Urothelium cell line (cell line): ENCODE measurements around the gene PHPT1.
"Not testable (repeated sequence)": the region's sequence is repeated elsewhere in the genome, so short reads cannot be mapped to it uniquely, and the experiment has no call there.

Experiments
- DNase-seq: peaks from one replicate; pipeline ENCODE4 v3.0.0; 2011; ENCODE audit warnings: low spot score, mixed read lengths
- FAIRE-seq: peaks from 2 replicates; lab custom pipeline; 2011; peaks lifted over from hg19 to GRCh38; lab: Jason Lieb, UNC

The PHPT1 gene

GRCh38 chr9:136857581-136858412 lies 8.6 kb downstream of the PHPT1 start:
- DNase-seq (no peak), FAIRE-seq (no peak)

GRCh38 chr9:136858452-136858843 lies 9.2 kb downstream of the PHPT1 start:
- FAIRE-seq (no peak), DNase-seq (no peak)

GRCh38 chr9:136858844-136859757 lies 9.9 kb downstream of the PHPT1 start:
- no peak for DNase-seq
- no peak for FAIRE-seq

- DNase-seq (no peak), FAIRE-seq (no peak)
These were observed 11.3 kb downstream of the PHPT1 start for GRCh38 chr9:136860529-136860928.

GRCh38 chr9:136860933-136861873 lies 12.0 kb downstream of the PHPT1 start:
- DNase-seq (no peak), FAIRE-seq (no peak)

- FAIRE-seq: no peak
These were observed 12.8 kb downstream of the PHPT1 start for GRCh38 chr9:136861874-136862457.

GRCh38 chr9:136862849-136863622 lies 13.8 kb downstream of the PHPT1 start:
- FAIRE-seq: no peak
- no peak for DNase-seq

More at GRCh38 chr9:136861874-136862457, 12.8 kb downstream of the PHPT1 start:
- no peak for DNase-seq

- no peak for DNase-seq
- no peak for FAIRE-seq
These were observed 14.5 kb downstream of the PHPT1 start for GRCh38 chr9:136863623-136864273.

- DNase-seq (no peak), FAIRE-seq (no peak)
These were observed 16.0 kb downstream of the PHPT1 start for GRCh38 chr9:136865041-136865767.

GRCh38 chr9:136865768-136866103 lies 16.5 kb downstream of the PHPT1 start:
- no peak for FAIRE-seq

GRCh38 chr9:136866898-136867421 lies 17.8 kb downstream of the PHPT1 start:
- not testable (repeated sequence) for FAIRE-seq, DNase-seq

More at GRCh38 chr9:136865768-136866103, 16.5 kb downstream of the PHPT1 start:
- DNase-seq: no peak

GRCh38 chr9:136867480-136867879 lies 18.3 kb downstream of the PHPT1 start:
- FAIRE-seq: no peak

GRCh38 chr9:136867917-136868316 lies 18.7 kb downstream of the PHPT1 start:
- no peak for DNase-seq
- no peak for FAIRE-seq

More at GRCh38 chr9:136867480-136867879, 18.3 kb downstream of the PHPT1 start:
- no peak for DNase-seq

GRCh38 chr9:136868644-136869043 lies 19.4 kb downstream of the PHPT1 start:
- DNase-seq (no peak), FAIRE-seq (no peak)

GRCh38 chr9:136869611-136870010 lies 20.4 kb downstream of the PHPT1 start:
- FAIRE-seq, DNase-seq: not testable (repeated sequence)

- FAIRE-seq (no peak), DNase-seq (no peak)
These were observed 25.9 kb downstream of the PHPT1 start for GRCh38 chr9:136875155-136875554.

GRCh38 chr9:136876476-136876875 lies 27.3 kb downstream of the PHPT1 start:
- FAIRE-seq: no peak
- no peak for DNase-seq

- no peak for FAIRE-seq
- DNase-seq: no peak
These were observed 31.4 kb downstream of the PHPT1 start for GRCh38 chr9:136880651-136881050.
